ENCODE results near the gene DCAF15.

DNA sequence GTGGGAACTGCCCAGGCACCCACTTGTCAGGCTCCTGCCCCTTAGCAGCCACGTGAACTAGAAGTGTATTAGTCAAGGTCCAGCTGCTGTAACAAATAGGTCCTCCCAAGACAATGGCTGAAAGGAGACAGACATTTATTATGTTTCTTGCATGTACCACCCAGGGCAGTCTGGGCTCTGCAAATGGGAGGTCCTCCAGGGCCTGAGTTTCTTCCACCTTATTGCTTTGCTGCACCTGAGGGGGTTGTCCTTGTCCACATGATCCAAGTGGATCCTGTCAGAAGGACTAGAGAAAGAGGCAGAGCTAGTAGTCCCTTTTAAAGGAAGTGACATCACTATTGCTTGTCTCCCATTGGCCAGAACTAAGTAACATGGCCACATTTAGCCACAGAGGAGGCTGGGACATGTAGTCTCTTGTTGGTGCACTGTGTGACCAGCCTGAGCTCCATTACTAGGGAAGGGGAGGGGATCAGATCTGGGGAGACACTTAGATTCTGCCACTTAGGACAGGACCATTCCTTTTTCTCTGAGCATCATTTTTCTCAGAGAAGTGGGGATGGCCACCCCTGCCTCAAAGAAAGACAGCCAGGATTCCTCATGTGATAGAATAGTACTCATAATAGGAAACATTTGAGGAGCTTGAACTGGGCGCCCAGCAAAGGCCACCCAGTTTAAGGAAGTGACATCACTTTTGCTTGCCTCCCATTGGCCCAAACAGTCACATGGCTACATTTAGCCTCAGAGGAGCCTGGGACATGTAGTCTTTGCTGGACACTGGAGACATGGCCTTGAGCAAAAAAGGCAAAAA is 31.2 kb upstream of the DCAF15 start:
- TF ChIP-seq USF1 (IDR thresholded peaks at IDR 0.05) (peak; percentile 96), NFIC (IDR thresholded peaks at IDR 0.05) (no peak), EP300 (IDR thresholded peaks at IDR 0.05; ENCODE audit: borderline replicate concordance) (no peak), ZBTB7A (IDR thresholded peaks at IDR 0.05; ENCODE audit: low read depth) (no peak), RAD21 (IDR thresholded peaks at IDR 0.05; ENCODE audit: low read depth) (no peak)
